Endodermal cell (in vitro differentiated cells): ENCODE measurements around the gene COL4A2. TPM values are rescaled to one million over a fixed set of nuclear protein-coding genes. Genes with fewer than 3 reads are reported as not detected.

ENCODE experiments used
- DNase-seq: peaks from one replicate; pipeline ENCODE4 v3.0.0-alpha.2; 2017
- H3K27ac ChIP-seq: 2 replicates; pipeline ENCODE4 v1.5.1; 2013; ENCODE audit warnings: mild to moderate bottlenecking, low read depth, low read length, moderate library complexity
- H3K27me3 ChIP-seq: 2 replicates; pipeline ENCODE4 v1.6.1; 2013; ENCODE audit warnings: mild to moderate bottlenecking, low read length, moderate library complexity; ENCODE audit not compliant: insufficient read depth, control insufficient read depth, poor library complexity, severe bottlenecking
- H3K36me3 ChIP-seq: 2 replicates; pipeline ENCODE4 v1.7.0; 2013; ENCODE audit warnings: mild to moderate bottlenecking, low read length, moderate library complexity; ENCODE audit not compliant: control insufficient read depth, insufficient read depth
- H3K4me1 ChIP-seq: one replicate; pipeline ENCODE4 v1.7.0; 2013; ENCODE audit warnings: low read length; ENCODE audit not compliant: control insufficient read depth, insufficient read depth
- H3K4me3 ChIP-seq: 2 replicates; pipeline ENCODE4 v1.5.1; 2013; ENCODE audit warnings: mild to moderate bottlenecking, low read length, moderate library complexity
- H3K9ac ChIP-seq: 2 replicates; pipeline ENCODE4 v1.6.1; 2013; ENCODE audit warnings: mild to moderate bottlenecking, low read length, moderate library complexity; ENCODE audit not compliant: poor library complexity, severe bottlenecking; ENCODE audit errors: extremely low read depth
- H3K9me3 ChIP-seq: 2 replicates; pipeline ENCODE4 v1.6.1; 2013; ENCODE audit warnings: mild to moderate bottlenecking, low read length, moderate library complexity; ENCODE audit not compliant: control insufficient read depth
- H3K27ac Mint-ChIP-seq: 2 replicates; pipeline ENCODE4 v1.8.0; 2020; ENCODE audit warnings: mixed read lengths
- H3K27me3 Mint-ChIP-seq: 2 replicates; pipeline ENCODE4 v1.8.0; 2021; ENCODE audit warnings: mild to moderate bottlenecking, mixed read lengths; ENCODE audit not compliant: insufficient read depth
- H3K36me3 Mint-ChIP-seq: 2 replicates; pipeline ENCODE4 v1.8.0; 2020; ENCODE audit warnings: low read depth, mixed read lengths
- H3K4me1 Mint-ChIP-seq: 2 replicates; pipeline ENCODE4 v1.8.0; 2020; ENCODE audit warnings: mixed read lengths
- H3K4me3 Mint-ChIP-seq: 2 replicates; pipeline ENCODE4 v1.8.0; 2020; ENCODE audit warnings: mild to moderate bottlenecking, moderate library complexity, mixed read lengths
- H3K9me3 Mint-ChIP-seq: 2 replicates; pipeline ENCODE4 v1.8.0; 2020; ENCODE audit warnings: mild to moderate bottlenecking, mixed read lengths
- WGBS, 2 experiments: methylation state at CpG; one replicate each; pipeline versions ENCODE4 v1.1.5 to v1.1.7; 2013; ENCODE audit warnings: missing lambda C conversion rate in 2 of 2, mixed read lengths in 1 of 2; ENCODE audit not compliant: insufficient coverage in 1 of 2, insufficient read length in 1 of 2; 5-methylcytosine and 5-hydroxymethylcytosine counted together
- total RNA-seq, 2 donors: library from RNA; stranded (reverse); fragmentation: NEBNext Ultra II Directional in 1 of 2; extraction: Animal tissue kit (Norgen Biotek cat#: 25700) in 1 of 2; gene quantifications; 2 replicates in 1 of 2; 3 replicates in 1 of 2; pipeline ENCODE4 v1.2.1, GENCODE V29; 2021
- TF ChIP-seq, protein P1 (sequence below): fragments of 200-600 bp; sonication (generic); conservative IDR thresholded peaks from 2 replicates; pipeline ENCODE4 v1.5.0; 2021; ENCODE audit warnings: antibody characterized with exemption, mild to moderate bottlenecking

COL4A2 gene
- total RNA-seq, 2 donors from 2014 or later = 388 to 398 TPM

DNA sequence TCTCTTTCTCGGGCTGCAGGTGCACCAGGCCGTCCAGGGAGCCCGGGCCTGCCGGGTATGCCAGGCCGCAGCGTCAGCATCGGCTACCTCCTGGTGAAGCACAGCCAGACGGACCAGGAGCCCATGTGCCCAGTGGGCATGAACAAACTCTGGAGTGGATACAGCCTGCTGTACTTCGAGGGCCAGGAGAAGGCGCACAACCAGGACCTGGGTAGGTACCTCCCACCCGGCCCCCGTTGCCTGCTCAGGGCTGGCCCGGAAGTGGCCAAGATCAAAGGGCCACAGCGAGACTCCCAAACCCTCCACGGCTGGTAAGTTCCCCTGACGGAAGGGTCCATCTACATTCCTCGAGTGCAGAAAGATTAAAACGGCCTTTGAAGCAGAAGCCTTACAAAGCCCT, 199.3 kb downstream of the COL4A2 start:
- Histone ChIP-seq H3K27ac (no peak overlapping the region), H3K27me3 (no peaks in the 10 kb centered on the region), H3K9me3 (no peaks in the 10 kb centered on the region), H3K36me3 (peaks cover 91% of the 10 kb centered on the region), H3K9ac (no peak overlapping the region), H3K4me3 (no peak overlapping the region), H3K4me1 (no peaks in the 10 kb centered on the region)
- no peak overlapping the region for H3K4me3 Mint-ChIP-seq
- 96 to 100% methylated on average over 12 to 18 of the region's 18 CpGs for WGBS, 2 experiments
- H3K27me3 Mint-ChIP-seq = no peaks in the 10 kb centered on the region
- peaks cover 88% of the 10 kb centered on the region for H3K36me3 Mint-ChIP-seq
- TF ChIP-seq, protein P1, sequence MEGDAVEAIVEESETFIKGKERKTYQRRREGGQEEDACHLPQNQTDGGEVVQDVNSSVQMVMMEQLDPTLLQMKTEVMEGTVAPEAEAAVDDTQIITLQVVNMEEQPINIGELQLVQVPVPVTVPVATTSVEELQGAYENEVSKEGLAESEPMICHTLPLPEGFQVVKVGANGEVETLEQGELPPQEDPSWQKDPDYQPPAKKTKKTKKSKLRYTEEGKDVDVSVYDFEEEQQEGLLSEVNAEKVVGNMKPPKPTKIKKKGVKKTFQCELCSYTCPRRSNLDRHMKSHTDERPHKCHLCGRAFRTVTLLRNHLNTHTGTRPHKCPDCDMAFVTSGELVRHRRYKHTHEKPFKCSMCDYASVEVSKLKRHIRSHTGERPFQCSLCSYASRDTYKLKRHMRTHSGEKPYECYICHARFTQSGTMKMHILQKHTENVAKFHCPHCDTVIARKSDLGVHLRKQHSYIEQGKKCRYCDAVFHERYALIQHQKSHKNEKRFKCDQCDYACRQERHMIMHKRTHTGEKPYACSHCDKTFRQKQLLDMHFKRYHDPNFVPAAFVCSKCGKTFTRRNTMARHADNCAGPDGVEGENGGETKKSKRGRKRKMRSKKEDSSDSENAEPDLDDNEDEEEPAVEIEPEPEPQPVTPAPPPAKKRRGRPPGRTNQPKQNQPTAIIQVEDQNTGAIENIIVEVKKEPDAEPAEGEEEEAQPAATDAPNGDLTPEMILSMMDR = no peak
- no peaks in the 10 kb centered on the region for H3K9me3 Mint-ChIP-seq
- no peaks in the 10 kb centered on the region for H3K4me1 Mint-ChIP-seq
- no peak for DNase-seq
- peak overlapping the region; percentile 18 for H3K27ac Mint-ChIP-seq

DNA sequence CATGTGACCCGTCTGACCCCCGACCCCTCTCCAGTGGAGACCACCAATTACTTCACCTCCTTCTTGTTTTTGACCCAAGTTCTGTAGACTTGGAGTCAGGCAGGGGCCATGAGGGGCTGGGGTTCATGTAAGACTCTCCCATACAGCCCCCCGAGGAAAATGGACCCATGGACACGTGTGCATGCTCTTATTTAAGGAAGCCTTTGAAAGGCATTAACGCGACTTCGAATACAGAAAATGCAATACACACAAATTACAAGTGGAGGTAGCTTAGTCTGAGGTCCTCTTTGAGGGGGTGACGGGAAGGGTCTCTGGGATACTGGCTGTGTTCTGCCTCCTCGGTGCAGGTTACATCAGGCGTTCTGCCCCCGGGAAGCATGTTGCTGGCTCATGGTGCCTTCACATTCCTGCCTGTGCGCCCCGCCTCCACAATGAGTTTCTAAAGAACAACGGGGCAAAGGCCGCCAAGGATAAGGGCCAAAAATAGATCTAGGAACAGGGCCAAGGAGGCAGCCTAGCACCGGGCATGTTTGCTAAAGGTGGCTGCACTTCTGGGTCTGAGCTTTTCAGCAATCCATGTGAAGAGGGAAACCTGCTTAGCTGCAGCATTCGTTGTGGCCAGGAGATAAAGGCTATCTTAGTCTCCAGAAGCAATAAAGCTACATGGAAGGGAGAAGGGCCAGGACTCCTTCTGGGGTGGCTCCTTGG, 199.9 kb downstream of the COL4A2 start:
- WGBS, 2 experiments = 88 to 91% methylated on average over 13 to 17 of the region's 17 CpGs
- peaks cover 91% of the 10 kb centered on the region for H3K36me3 ChIP-seq
- TF ChIP-seq, protein P1 = no peak
- no peak overlapping the region for H3K4me3 ChIP-seq
- peaks cover 88% of the 10 kb centered on the region for H3K36me3 Mint-ChIP-seq
- no peak for DNase-seq
- no peaks in the 10 kb centered on the region for H3K27me3 Mint-ChIP-seq
- H3K27ac ChIP-seq = no peak overlapping the region
- no peaks in the 10 kb centered on the region for H3K4me1 Mint-ChIP-seq
- H3K27ac Mint-ChIP-seq = no peak overlapping the region
- no peak overlapping the region for H3K4me3 Mint-ChIP-seq
- no peaks in the 10 kb centered on the region for H3K9me3 Mint-ChIP-seq
- no peaks in the 10 kb centered on the region for H3K9me3 ChIP-seq
- no peak overlapping the region for H3K9ac ChIP-seq
- no peaks in the 10 kb centered on the region for H3K27me3 ChIP-seq
- H3K4me1 ChIP-seq = no peaks in the 10 kb centered on the region

DNA sequence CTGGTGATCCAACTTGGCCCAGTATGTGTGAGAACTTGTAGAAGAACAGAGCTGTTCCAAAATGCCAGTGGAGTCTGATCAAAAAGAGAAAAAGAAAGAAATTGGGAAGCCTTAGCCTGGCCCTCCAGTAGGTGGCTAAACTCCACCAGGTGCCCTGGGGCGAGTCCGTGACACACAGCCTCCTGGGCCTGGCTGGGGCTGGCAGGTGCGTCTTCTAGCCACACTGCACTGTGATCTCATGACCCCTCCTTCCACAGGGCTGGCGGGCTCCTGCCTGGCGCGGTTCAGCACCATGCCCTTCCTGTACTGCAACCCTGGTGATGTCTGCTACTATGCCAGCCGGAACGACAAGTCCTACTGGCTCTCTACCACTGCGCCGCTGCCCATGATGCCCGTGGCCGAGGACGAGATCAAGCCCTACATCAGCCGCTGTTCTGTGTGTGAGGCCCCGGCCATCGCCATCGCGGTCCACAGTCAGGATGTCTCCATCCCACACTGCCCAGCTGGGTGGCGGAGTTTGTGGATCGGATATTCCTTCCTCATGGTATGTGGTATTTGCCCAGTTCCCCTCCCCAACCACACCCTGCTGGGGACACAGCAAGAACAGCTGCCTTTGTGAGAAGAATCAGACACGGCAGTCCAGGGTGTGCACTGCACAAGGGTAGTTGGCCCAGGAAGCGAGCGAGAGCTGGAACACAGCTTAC, 200.7 kb downstream of the COL4A2 start:
- no peak overlapping the region for H3K27ac Mint-ChIP-seq
- TF ChIP-seq, protein P1 = peak; percentile 51
- Histone ChIP-seq H3K27me3 (no peaks in the 10 kb centered on the region), H3K36me3 (peaks cover 91% of the 10 kb centered on the region), H3K9me3 (no peaks in the 10 kb centered on the region), H3K4me3 (no peak overlapping the region), H3K4me1 (no peaks in the 10 kb centered on the region), H3K27ac (no peak overlapping the region), H3K9ac (no peak overlapping the region)
- H3K27me3 Mint-ChIP-seq = no peaks in the 10 kb centered on the region
- H3K9me3 Mint-ChIP-seq = no peaks in the 10 kb centered on the region
- 93 to 94% methylated on average over 8 to 23 of the region's 23 CpGs for WGBS, 2 experiments
- DNase-seq = no peak
- no peak overlapping the region for H3K4me3 Mint-ChIP-seq
- H3K4me1 Mint-ChIP-seq = no peaks in the 10 kb centered on the region
- peaks cover 88% of the 10 kb centered on the region for H3K36me3 Mint-ChIP-seq
